Measurements from ENCODE around the gene RGS17.
A peak's percentile ranks its signal among the peaks of the same experiment; 100 is the strongest.
"Not testable (repeated sequence)": the region's sequence is repeated elsewhere in the genome, so short reads cannot be mapped to it uniquely, and the experiment has no call there.

Gene RGS17, protein sequence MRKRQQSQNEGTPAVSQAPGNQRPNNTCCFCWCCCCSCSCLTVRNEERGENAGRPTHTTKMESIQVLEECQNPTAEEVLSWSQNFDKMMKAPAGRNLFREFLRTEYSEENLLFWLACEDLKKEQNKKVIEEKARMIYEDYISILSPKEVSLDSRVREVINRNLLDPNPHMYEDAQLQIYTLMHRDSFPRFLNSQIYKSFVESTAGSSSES

DNA sequence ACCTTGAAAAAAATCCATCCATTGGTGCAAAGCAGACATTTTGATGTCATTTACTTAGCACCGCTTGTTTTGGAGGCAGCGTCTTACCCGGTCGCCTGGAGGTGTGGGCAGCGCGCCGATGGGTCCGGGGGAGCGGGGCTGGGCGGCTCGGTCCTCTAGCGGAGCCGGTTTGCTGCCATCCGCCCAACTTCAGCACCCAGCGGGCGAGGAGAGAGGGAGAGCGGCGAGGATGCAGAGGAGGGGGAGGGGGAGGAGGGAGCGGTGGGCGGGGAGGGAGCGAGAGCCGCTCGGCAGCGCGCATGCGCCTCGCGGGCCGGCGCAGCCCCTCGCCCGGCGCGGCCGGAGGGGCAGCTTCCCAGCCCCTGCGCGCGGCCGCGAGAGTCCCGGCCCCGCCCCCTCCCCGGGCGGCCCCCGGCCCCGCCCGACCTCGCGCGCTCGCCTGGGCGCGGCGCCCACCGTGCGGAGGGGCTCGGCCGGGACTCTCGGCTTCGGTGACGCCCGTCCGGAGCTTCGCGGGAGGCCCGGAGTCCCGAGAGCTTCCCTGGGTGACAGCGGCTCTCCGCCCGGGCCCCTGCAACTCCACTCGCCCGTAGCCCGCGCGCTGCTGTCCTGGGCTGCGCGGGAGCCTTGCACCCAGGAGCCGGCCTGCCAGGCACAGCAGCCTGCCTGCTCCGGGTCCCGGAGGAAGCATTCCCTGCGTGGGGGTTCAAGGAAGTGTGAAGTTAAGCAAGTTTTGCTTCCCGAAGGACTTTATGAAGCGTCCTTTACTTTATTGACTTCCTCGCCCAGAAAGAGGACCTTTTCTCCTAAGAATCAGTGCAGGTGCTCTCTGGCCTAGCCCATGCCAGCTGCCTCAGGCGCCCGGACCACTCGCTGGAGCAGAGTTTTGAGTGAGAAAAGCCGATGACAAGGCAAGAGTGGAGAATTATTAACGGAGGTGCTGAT, at the start of gene RGS17:
Gene RGS17, minus strand, starts transcription at position 246 of the 945 bp plus-strand sequence. CDS start 87,264 bp downstream, outside the sequence.
- DNase-seq (ENCODE audit: low read depth in 1 of 2, low spot score in 1 of 2) = peak in 1 of 2 donors; percentile 21

DNA sequence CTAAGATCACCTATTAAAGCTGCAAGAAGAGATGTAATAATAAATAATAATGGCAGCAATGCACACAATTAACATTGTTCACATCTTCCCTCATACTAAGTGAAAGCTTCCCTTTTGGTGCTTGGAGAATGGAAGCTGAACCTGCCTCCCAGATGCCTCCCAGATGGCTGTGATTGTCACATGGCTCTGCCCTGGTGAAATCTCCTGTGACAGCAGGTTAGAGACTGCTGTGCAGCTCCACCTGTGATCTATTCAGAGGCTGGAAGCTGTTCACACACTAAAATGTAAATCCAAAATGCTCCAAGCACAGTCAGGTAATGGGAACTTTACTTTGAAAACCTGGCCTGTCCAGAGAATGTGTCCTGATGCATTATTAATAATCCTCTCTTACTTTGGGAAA, 41.7 kb upstream of the RGS17 start:
- DNase-seq (ENCODE audit: low read depth in 1 of 2, low spot score in 1 of 2) = no peak

DNA sequence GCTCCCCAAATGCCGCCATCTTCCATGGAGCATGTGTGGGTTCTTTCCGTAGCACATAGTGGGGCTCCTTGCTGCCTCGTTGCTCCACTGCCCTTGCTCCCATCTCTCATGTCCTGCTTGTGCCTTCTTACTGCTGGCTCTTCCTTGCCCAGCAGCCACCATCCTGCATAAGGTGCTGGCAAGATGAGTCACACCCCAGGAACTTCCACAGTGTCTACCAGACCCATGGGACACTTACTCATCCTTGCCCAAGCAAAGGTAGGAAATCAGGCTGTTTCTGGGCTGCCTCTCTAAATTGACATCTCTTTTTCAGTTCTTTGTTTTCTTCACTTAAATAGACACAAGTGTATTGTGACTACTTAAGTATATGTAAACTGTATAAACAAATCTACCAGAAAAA, 39.4 kb upstream of the RGS17 start:
- DNase-seq (ENCODE audit: low read depth in 1 of 2, low spot score in 1 of 2) = no peak

DNA sequence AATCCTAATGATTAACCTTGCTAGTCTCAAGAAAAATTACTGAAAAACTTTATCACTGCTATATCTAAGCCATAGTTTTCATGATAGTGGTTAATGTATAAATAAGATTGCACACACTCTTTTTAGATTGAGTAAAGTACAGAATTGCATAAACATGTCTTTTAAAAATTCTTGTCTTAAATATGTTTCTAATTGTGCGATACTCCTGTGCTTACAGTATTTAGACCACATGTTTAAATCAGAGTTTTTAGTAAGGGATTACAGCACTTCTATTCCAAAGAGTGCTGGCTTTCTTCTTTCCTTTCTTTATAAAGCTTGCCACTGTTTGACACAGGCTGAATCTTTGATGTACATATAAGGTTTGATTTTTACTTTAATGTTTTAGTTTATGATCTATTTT, 36.8 kb upstream of the RGS17 start:
- DNase-seq (ENCODE audit: low read depth in 1 of 2, low spot score in 1 of 2) = no peak

DNA sequence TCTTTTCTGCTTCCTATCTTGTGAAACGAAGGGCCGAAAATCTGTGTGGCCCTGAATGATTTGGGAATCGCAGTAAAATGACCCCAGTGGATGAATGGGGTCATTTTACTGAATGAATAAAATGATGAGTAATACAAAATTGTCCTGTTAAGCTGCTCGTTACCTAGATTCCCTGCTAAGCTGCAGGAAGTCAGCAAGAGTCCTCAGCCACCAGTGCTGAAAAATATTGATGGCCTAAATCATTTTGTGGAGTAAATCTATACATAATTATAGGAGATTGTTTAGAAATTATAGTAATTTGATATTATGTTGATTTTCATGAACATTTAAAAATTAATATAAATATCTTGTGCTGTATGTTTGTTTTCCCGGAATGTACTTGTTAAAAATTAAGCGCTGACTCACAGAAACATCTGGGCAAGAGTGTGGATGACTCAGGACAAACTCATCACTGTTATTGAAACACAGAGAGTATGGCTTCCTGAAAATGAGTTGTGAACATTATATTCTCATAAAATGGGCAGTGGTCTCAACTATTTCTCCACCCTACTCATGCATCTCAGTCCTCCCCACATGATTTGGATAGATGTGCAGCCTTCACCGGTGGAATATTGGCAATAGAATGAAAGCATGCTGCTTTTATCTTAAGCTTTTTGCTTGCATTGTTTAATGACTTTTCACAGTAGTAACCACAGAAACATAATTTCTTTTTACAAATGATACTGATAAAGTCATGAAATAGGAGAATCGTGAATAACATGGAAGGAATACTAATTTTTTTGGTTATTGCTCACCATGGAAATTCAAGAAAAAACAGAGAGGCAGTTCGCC, 36.2 kb upstream of the RGS17 start:
- no peak for DNase-seq (ENCODE audit: low read depth in 1 of 2, low spot score in 1 of 2)

DNA sequence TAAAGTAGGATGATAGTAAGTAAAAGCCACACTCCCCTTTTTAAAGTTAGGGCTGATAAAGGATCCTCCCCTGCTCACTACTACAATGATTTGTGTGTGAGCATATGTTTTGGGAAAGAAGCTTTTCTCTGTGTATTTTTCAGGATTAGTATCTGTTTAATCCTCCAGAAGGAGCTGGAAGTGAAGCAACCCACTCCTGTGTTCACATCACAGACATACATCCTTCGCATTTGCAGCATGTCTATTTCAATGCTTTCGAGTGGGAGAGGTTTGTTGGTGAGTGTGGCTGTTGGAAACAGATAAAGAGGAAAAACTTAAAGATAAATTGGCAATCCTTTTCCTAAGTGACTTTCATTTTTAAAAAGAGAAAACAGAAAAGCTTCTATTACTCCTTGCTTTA, 31.6 kb upstream of the RGS17 start:
- no peak for DNase-seq (ENCODE audit: low read depth in 1 of 2, low spot score in 1 of 2)

DNA sequence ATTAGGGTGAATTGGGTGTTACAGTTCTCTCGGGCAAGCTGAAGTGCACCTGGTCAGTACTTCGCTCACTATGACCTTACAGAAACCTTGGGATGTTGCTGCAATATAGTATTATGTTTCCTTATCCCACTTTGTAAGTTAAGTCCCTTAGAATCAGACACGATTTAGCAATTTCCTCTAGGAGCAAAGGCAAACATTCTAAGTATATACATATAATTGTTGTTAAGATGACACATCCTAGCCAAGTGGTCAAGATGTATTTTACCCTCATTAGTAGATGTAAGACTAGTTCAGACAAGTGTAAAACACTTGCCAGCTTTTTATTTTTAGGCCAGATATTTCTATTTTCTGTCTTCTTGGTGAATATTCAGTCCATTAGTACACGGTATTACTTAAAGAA, 31.1 kb upstream of the RGS17 start:
- no peak for DNase-seq (ENCODE audit: low read depth in 1 of 2, low spot score in 1 of 2)

DNA sequence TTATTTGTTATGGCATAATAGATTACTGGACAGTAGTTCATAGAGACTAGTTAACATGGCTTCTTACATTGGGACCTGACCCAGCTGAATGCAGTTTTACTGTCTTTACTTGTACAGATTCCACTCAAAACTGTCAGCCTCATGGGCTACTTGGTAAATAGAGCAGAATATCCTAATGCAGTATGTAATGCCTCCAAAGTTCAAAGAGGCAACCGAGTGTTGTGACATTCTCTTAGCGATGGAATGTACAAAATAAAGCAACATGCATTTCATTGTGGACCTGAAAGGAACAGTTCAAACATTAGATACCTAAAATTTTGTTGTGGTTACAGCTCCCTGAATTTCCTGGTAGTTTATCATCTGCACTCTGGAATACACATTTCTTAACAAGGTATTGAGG, 29.1 kb upstream of the RGS17 start:
- no peak for DNase-seq (ENCODE audit: low read depth in 1 of 2, low spot score in 1 of 2)

DNA sequence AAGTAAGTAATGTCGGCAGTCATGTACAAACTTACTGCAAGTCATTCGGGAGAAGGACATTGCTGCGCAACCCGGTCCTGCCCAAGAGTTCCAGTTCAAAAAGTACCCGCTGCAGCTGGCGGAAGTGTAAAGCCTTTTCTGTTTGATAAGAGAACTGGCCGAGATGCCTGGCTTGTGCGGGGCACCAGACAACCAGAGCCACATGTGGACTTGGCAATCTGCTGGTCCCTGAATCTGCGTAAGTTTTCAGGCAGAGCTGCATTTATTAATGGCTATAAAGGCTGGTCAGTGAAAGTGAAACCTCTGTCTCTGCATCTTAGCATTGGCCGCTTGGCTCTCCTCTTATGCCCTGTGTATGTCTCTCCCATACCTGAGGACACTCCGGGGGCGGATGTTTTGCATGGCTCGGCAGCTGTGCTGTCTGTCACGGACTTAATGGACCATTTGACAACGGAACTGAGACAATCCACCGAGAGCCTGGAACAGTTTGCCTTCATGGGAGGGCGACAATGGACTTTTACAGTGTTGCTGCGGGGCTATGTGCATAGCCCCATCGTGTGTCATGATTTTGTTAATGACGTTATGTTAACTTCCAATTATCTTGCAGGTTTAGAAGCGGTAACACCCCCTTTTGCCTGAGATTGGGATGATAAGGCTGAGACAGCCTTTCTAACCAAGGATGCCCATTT, 19.8 kb upstream of the RGS17 start:
- DNase-seq (ENCODE audit: low read depth in 1 of 2, low spot score in 1 of 2) = no peak

DNA sequence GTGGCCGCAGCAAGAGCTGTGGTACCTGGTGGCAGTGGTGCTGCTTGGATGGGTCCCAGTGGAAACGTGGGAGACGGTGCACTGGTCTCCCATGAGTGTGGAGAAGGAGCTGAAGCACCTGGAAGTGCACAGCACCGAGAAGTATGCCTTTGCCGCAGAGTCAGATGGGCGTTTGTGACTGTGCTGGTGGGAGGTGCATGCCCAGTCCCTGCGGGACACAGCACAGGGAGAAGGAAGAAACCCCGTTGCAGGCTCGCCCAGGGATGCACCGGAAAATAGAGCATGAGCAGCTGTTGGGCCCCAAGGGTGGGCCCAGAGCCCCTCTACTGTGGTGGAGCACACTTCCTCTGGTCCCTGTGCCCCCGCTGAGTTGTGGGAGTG, 19.3 kb upstream of the RGS17 start:
- no peak for DNase-seq (ENCODE audit: low read depth in 1 of 2, low spot score in 1 of 2)

DNA sequence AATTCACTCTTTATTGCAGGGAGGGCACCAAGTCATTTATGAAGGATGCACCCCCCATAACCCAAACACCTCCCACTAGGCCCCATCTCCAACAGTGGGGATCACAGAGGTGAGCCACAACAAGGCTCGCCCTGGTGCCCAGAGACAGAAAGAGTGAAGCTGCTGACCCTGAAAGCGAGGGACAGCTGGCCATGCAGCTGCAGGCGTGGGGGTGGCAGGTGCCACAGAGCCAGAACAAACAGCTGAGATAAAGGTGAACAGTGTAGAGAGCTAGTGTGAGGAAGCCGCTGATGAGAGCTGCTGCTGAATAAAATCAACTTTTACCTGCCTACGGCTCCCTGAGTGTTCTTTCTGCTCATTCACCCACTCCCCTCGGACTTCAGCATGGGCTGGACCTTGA, 18.8 kb upstream of the RGS17 start:
- no peak for DNase-seq (ENCODE audit: low read depth in 1 of 2, low spot score in 1 of 2)

DNA sequence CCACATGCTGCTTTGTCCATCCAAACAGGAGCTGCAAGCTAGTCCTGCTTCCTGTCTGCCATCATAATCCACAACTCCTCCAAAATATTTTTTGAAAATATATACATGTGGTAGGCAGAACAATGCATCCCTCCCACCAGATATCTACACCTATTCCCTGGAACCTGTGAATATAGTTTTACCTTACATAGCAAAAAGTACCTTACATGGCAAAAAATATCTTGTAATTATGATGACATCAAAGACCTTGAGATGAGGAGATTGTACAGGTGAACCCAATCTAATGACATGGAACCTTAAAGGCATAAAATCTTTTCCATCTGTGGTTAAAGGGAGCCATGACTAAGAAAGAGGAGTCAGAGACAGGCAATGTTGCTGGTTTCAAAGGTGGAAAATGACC, 15.3 kb upstream of the RGS17 start:
- no peak for DNase-seq (ENCODE audit: low read depth in 1 of 2, low spot score in 1 of 2)

DNA sequence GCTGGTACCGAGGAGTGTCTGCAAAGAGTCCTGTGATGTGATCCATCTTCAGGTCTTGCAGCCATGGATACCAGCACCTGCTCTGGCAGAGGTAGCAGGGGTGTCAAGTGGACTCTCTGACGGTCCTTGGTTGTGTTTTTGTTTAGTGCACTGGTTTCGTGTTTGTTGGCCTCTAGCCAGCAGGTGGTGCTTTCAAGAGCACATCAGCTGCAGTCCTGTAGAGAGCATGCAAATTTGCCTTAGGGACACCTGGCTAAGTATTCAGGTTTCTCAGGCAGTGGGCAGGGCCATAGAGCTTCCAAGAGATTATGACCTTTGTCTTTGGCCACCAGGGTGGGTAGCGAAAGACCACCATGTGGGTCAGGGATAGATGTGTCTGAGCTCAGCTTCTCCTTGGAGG, 14.5 kb upstream of the RGS17 start:
- no peak for DNase-seq (ENCODE audit: low read depth in 1 of 2, low spot score in 1 of 2)

DNA sequence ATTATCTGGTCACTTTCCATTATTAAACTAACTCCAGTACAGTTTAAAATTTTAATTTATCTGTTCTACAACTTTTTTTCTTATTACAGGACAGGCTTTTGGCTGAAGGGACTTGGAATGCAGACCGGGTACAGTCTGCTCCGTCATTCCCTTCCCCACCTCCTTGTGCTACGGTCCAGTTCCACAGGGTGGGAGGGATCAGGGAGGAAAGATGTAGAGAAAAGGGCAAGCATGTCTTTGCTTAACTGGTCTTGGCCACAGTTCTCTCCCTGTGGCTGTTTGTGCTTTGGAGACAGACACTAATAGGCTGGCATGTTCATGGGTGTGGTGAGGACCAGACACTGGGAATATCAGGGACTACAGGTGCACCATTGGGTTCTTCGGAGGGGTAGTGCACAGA, 12.1 kb upstream of the RGS17 start:
- DNase-seq (ENCODE audit: low read depth in 1 of 2, low spot score in 1 of 2) = no peak

DNA sequence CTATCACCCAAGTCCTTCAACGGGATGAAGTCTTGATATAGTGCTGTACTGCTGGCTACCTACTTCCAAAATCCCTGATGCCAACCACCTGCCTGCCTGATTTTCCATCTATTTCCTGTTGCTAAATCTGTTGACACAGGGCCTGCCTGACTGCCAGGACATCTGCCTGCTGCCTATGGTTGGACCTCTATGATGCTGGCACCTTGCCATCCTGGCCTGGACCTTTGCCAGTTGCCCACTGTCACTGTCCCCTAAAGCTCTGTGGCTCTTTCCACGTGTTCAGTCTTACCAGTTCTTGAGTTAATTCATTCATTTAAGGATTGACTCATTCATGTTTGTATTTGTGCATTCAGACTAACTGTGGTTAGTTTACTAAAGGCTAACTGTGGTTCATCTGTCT, 9.2 kb upstream of the RGS17 start:
- no peak for DNase-seq (ENCODE audit: low read depth in 1 of 2, low spot score in 1 of 2)

DNA sequence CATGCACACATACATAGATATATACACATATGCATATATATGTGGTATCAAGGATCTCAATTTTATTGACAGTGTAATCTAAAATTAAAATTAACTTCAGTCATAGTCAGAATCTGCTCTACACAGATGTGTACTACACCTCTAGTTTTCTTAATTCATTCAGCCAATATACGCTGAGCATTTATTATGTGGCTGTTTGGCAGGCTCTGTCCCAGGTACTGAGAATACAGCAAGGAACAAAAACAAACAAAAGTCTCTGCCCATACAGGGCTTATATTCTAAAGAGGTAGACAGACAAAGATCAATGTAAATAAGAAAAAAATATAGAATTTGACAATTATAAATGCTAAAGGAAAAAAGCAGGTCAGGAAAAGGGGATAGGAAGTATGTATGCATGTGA, 7.8 kb upstream of the RGS17 start:
- no peak for DNase-seq (ENCODE audit: low read depth in 1 of 2, low spot score in 1 of 2)

DNA sequence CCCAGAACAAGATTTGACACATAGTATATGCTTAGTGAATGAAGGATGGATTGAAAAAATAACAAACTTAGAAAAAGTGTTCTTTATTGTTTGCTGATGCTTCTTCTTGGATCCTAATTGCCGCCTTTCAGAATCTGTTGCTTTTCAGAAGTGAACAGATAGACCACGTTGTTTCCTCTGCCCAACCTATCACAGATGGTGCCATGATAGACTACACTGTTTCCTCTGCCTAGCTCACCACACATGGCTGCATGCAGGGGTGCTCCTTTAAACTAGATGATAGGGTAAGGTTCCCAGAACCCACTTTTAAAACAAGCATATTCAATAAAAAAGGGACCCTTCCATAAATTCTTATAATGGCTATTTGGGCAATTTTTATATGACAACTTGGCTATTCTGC, 4.6 kb upstream of the RGS17 start:
- DNase-seq (ENCODE audit: low read depth in 1 of 2, low spot score in 1 of 2) = no peak

DNA sequence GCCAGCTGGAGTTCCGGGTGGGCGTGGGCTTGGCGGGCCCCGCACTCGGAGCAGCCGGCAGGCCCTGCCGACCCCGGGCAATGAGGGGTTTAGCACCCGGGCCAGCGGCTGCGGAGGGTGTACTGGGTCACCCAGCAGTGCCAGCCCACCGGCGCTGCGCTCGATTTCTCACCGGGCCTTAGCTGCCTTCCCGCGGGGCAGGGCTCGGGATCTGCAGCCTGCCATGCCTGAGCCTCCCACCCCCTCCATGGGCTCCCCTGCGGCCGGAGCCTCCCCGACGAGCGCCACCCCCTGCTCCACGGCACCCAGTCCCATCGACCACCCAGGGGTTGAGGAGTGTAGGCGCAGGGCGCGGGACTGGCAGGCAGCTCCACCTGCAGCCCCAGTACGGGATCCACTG, 2.6 kb upstream of the RGS17 start:
- DNase-seq (ENCODE audit: low read depth in 1 of 2, low spot score in 1 of 2) = not testable (repeated sequence)

DNA sequence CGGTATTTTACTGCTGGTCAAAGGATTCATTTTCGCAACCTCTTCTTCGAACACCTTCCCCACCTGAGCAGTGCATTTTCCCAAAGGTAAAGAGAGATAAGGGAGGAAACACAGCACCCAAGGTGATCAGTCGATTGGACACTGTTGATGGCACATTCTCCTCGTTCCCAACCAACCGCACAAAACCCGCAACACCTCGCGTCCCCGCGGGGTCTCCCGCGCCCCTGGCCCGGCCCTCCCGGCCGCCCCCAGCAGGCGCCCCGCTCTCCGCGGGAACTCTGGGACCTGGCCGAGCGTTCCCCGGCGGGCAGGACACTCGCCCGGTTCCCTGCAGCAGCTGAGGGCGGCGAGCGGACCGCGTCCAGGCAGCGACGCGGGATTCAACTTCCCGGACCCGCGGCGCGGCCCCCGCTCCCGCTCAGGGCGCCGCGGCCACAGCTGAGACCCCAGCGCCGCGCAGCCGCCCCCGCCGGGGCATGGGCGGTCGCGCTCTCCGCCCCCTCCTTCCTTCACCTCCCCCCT, 506 bp downstream of the RGS17 start:
- DNase-seq (ENCODE audit: low read depth in 1 of 2, low spot score in 1 of 2) = no peak

DNA sequence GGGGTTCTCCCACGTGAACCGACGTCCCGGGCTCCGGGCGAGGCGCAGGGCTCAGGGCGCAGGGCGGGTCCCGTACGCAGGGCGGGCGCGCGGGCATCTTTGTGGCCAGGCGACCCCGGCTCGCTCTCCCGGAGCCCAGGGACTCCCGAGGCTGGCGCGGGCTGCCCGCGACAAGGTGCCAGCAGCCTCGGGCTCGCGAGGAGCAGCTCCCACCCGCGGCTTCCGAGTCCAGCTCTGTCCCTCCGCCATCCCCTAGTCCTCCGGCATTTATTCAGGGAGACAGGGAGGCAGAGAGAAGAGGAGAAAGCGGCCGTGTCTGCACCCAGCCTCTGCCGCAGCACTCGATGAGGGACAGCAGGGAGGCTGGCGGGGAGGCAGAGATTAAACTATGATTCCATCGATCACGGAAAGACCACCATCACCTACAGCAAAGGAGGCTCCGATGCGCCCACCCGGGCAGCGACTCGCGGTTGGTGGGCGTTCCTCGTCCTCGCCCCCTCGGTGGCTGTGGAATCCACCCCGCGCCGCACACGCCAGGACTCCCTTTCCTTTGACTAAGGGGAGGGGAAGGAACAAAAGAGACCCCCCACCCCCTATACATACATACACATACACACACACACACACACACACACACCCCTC, 1.1 kb downstream of the RGS17 start:
- DNase-seq (ENCODE audit: low read depth in 1 of 2, low spot score in 1 of 2) = no peak

DNA sequence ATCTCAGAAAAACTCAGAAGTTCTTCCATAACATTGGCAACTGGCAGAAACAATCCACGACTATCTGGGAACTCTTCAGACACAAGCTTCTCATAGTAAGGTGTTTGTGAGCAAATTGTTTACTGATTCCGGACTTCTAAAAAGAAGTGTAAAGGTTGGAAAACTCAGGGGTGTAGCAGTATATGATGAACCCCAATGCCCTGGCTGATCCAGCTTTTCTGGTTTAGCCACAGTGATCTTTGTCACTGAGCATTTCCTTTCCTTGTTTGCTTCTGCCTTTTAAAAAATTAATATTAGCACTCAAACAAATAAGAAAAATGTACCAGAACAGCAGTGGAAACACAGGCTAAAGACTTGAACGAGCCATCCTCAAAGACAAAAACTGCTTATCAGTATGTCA, 4.9 kb downstream of the RGS17 start:
- DNase-seq (ENCODE audit: low read depth in 1 of 2, low spot score in 1 of 2) = no peak

Data from stimulated activated CD4-positive, alpha-beta T cell treated with anti-CD3 and anti-CD28 coated beads, Interleukin-15, amount 100 ng/mL, for 1 hour (primary cell).